ENCODE measurements around the gene FGD6.

The FGD6 gene

GRCh38 chr12:95074766-95075165 is 142.5 kb downstream of the FGD6 start:
- FAIRE-seq = no peak

GRCh38 chr12:95073698-95074520 is 143.4 kb downstream of the FGD6 start:
- FAIRE-seq = no peak

GRCh38 chr12:95072900-95073697 is 144.2 kb downstream of the FGD6 start, which contains the start of gene NR2C1:
NR2C1 (minus strand) TSS chr12:95073618; CDS start chr12:95067384, 6,234 bp downstream.
- peak; percentile 48 for FAIRE-seq

- FAIRE-seq = no peak
Observed at GRCh38 chr12:95070378-95070777, 146.9 kb downstream of the FGD6 start.

- FAIRE-seq = no peak
Observed at GRCh38 chr12:95066091-95066855, 151.0 kb downstream of the FGD6 start.

- FAIRE-seq = no peak
Observed at GRCh38 chr12:95060951-95061350, 156.3 kb downstream of the FGD6 start.

GRCh38 chr12:95059984-95060383 is 157.3 kb downstream of the FGD6 start:
- no peak for FAIRE-seq

GRCh38 chr12:95057424-95057823 is 159.8 kb downstream of the FGD6 start:
- FAIRE-seq = no peak

- no peak for FAIRE-seq
Observed at GRCh38 chr12:95055057-95055456, 162.2 kb downstream of the FGD6 start.

- no peak for FAIRE-seq
Observed at GRCh38 chr12:95054206-95054605, 163.1 kb downstream of the FGD6 start.

- FAIRE-seq = no peak
Observed at GRCh38 chr12:95051241-95051640, 166.0 kb downstream of the FGD6 start.

GRCh38 chr12:95037906-95038305 is 179.4 kb downstream of the FGD6 start:
- FAIRE-seq = no peak

GRCh38 chr12:95034750-95035149 is 182.5 kb downstream of the FGD6 start:
- FAIRE-seq = no peak

Measured in TTC549 (cell line).